ENCODE measurements around the gene ACTRT2.

The ACTRT2 gene

DNA sequence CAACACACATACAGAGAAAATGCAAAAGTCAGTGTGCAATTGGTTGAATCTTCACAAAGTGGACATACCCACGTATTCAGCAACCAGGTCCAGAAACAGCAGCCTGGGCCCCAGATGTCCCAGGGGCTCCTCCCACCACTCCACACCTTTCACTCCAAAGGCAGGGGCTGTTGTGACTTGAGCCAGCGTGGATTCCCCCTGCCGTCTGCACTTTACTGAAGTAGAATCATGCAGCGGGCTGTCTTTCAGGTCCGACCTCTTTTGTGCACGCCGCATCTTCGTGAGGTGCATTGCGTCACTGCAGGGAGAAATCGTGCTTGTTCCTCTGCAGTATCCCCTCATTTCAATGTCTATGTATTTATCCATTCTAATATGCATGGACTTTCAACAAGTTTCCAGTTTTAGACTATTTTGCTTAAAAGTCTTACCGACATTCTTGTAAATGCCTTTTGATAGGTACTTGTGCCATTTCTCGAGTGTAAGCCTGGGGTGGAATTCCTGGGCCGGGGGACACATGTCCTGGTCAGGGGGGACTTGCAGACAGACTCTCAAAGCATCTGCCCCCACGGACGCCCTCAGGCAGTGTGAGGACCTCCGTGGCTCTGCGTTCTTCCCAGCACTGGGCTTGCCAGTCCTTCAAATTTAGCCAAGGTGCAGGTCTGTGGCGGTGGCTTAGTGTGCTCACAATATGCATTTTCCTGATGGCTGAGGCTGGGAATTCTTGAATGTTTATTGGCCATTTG, 29.3 kb upstream of the ACTRT2 start:
- H3K79me2 ChIP-seq (ENCODE audit: insufficient read depth, low read length): no peaks in the 10 kb centered on the region
- no peak overlapping the region for H2AFZ ChIP-seq (ENCODE audit: low read depth, low read length)
- H3K4me3 ChIP-seq (ENCODE audit: low read depth in 1 of 2, low read length in 2 of 2): no peak overlapping the region
- no peaks in the 10 kb centered on the region for H3K36me3 ChIP-seq (ENCODE audit: insufficient read depth, low read length)
- H3K4me1 ChIP-seq (ENCODE audit: insufficient read depth, low read length): no peaks in the 10 kb centered on the region
- no peak for TF ChIP-seq EZH2 (IDR thresholded peaks at IDR 0.05; ENCODE audit: borderline replicate concordance, low read depth, low read length, severe bottlenecking)
- TF ChIP-seq, protein P1, sequence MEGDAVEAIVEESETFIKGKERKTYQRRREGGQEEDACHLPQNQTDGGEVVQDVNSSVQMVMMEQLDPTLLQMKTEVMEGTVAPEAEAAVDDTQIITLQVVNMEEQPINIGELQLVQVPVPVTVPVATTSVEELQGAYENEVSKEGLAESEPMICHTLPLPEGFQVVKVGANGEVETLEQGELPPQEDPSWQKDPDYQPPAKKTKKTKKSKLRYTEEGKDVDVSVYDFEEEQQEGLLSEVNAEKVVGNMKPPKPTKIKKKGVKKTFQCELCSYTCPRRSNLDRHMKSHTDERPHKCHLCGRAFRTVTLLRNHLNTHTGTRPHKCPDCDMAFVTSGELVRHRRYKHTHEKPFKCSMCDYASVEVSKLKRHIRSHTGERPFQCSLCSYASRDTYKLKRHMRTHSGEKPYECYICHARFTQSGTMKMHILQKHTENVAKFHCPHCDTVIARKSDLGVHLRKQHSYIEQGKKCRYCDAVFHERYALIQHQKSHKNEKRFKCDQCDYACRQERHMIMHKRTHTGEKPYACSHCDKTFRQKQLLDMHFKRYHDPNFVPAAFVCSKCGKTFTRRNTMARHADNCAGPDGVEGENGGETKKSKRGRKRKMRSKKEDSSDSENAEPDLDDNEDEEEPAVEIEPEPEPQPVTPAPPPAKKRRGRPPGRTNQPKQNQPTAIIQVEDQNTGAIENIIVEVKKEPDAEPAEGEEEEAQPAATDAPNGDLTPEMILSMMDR (IDR thresholded peaks at IDR 0.05; ENCODE audit: borderline replicate concordance, extremely low read depth, low read length, poor library complexity, severe bottlenecking): no peak
- no peak overlapping the region for H3K4me2 ChIP-seq (ENCODE audit: insufficient read depth, low read length)
- no peak overlapping the region for H3K27ac ChIP-seq (ENCODE audit: low read length)
- H3K9me3 ChIP-seq (ENCODE audit: insufficient read depth, low read length, severe bottlenecking): peaks cover 5% of the 10 kb centered on the region
- no peaks in the 10 kb centered on the region for H3K27me3 ChIP-seq (ENCODE audit: insufficient read depth, low read length, poor library complexity)
- DNase-seq: no peak
- no peaks in the 10 kb centered on the region for H4K20me1 ChIP-seq (ENCODE audit: insufficient read depth, low read length)
- no peak overlapping the region for H3K9ac ChIP-seq (ENCODE audit: low read depth, low read length)
- no peak for ATAC-seq (ENCODE audit: insufficient read depth, low read depth)

DNA sequence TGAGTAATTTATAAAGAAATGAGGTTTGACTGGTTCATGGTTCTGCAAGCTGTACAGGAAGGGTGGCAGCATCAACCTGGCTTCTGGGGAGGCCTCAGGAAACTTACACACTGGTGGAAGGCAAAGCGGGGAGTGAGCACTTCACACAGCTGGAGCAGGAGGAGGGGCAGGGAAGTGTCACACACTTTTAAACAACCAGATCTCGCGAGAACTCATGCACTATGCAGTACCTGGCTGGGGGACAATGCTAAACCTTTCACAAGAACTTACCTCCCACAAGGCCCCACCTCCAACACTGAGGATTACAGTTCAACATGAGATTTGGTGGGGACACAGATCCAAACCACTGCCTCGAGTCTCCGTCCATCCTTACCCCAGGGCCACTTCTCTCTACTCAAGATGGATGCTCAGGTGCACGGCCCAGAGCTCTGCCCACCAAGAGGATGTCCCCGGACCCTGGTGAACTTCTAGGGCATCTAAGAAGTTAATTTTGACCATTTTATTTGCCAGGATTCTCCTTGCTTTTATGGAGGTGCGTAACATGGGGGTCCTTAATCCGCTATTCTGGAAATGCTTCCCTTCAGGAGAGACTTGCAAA, 22.7 kb upstream of the ACTRT2 start:
- TF ChIP-seq, protein P1 (IDR thresholded peaks at IDR 0.05; ENCODE audit: borderline replicate concordance, extremely low read depth, low read length, poor library complexity, severe bottlenecking): no peak
- TF ChIP-seq EZH2 (IDR thresholded peaks at IDR 0.05; ENCODE audit: borderline replicate concordance, low read depth, low read length, severe bottlenecking): no peak
- DNase-seq (no peak), ATAC-seq (ENCODE audit: insufficient read depth, low read depth) (no peak)
- Histone ChIP-seq H3K79me2 (ENCODE audit: insufficient read depth, low read length) (no peaks in the 10 kb centered on the region), H3K27ac (ENCODE audit: low read length) (no peak overlapping the region), H4K20me1 (ENCODE audit: insufficient read depth, low read length) (no peaks in the 10 kb centered on the region), H2AFZ (ENCODE audit: low read depth, low read length) (no peak overlapping the region), H3K36me3 (ENCODE audit: insufficient read depth, low read length) (no peaks in the 10 kb centered on the region), H3K4me1 (ENCODE audit: insufficient read depth, low read length) (no peaks in the 10 kb centered on the region), H3K9me3 (ENCODE audit: insufficient read depth, low read length, severe bottlenecking) (peaks cover 5% of the 10 kb centered on the region), H3K9ac (ENCODE audit: low read depth, low read length) (no peak overlapping the region), H3K27me3 (ENCODE audit: insufficient read depth, low read length, poor library complexity) (no peaks in the 10 kb centered on the region), H3K4me2 (ENCODE audit: insufficient read depth, low read length) (no peak overlapping the region), H3K4me3 (ENCODE audit: low read depth in 1 of 2, low read length in 2 of 2) (no peak overlapping the region)

DNA sequence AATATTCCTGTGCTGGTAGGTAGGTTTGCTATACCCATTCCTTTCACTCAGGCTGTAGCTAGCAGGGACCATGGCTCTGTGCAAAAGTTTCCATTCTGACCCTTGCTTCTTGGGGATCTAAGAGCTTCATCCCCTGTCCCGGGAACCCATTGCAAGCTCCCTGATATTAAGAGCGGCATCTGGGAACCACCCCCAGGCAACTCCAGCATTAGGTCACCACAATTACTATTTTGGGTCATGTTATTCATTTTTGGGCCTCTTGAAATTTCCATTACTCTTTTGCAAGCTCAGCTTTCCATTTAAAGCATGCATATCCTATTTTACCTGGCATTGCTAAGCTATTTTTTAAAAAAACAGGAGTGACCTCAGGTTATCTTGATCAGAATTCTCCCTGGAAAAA, 22.1 kb upstream of the ACTRT2 start:
- DNase-seq (no peak), ATAC-seq (ENCODE audit: insufficient read depth, low read depth) (no peak)
- H3K36me3 ChIP-seq (ENCODE audit: insufficient read depth, low read length): no peaks in the 10 kb centered on the region
- TF ChIP-seq, protein P1 (IDR thresholded peaks at IDR 0.05; ENCODE audit: borderline replicate concordance, extremely low read depth, low read length, poor library complexity, severe bottlenecking): no peak
- TF ChIP-seq EZH2 (IDR thresholded peaks at IDR 0.05; ENCODE audit: borderline replicate concordance, low read depth, low read length, severe bottlenecking): no peak
- no peak overlapping the region for H3K9ac ChIP-seq (ENCODE audit: low read depth, low read length)
- H3K4me1 ChIP-seq (ENCODE audit: insufficient read depth, low read length): no peaks in the 10 kb centered on the region
- H2AFZ ChIP-seq (ENCODE audit: low read depth, low read length): no peak overlapping the region
- peaks cover 5% of the 10 kb centered on the region for H3K9me3 ChIP-seq (ENCODE audit: insufficient read depth, low read length, severe bottlenecking)
- no peak overlapping the region for H3K27ac ChIP-seq (ENCODE audit: low read length)
- H3K27me3 ChIP-seq (ENCODE audit: insufficient read depth, low read length, poor library complexity): no peaks in the 10 kb centered on the region
- H4K20me1 ChIP-seq (ENCODE audit: insufficient read depth, low read length): no peaks in the 10 kb centered on the region
- no peak overlapping the region for H3K4me3 ChIP-seq (ENCODE audit: low read depth in 1 of 2, low read length in 2 of 2)
- no peak overlapping the region for H3K4me2 ChIP-seq (ENCODE audit: insufficient read depth, low read length)
- H3K79me2 ChIP-seq (ENCODE audit: insufficient read depth, low read length): no peaks in the 10 kb centered on the region
